NK-92 treated with Interleukin-12 subunit alpha and Interleukin-12 subunit beta, amount 100 ng/mL, for 24 hours (cell line): Measurements from ENCODE around the gene UTY.
"Not testable (repeated sequence)": the region's sequence is repeated elsewhere in the genome, so short reads cannot be mapped to it uniquely, and the experiment has no call there.

Experiments used
- DNase-seq: peaks from one replicate; lab custom pipeline; 2025; lab: John Stamatoyannopoulos, UW

Gene UTY

GRCh38 chrY:13299411-13299810, 180.4 kb downstream of the UTY start:
- DNase-seq = no peak

GRCh38 chrY:13296176-13296890, 183.5 kb downstream of the UTY start:
- DNase-seq = no peak

DNA sequence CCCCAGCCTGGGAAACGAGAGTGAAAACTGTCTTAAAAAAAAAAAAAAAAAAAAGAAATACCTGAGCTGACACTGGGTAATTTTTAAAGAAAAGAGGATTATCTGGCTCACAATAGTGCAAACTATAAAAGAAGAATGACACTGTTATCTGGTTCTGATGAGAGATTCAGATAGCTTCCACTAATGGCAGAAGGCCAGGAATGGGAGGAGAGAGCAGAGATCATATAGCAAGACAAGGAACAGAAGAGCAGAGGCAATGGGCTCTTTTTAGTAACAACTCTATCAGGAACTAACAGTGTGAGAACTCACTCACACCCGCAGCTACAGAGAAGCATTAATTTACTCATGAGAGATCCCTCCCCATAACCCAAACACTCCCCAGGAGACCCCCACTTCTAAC, 184.8 kb downstream of the UTY start:
- DNase-seq = no peak

DNA sequence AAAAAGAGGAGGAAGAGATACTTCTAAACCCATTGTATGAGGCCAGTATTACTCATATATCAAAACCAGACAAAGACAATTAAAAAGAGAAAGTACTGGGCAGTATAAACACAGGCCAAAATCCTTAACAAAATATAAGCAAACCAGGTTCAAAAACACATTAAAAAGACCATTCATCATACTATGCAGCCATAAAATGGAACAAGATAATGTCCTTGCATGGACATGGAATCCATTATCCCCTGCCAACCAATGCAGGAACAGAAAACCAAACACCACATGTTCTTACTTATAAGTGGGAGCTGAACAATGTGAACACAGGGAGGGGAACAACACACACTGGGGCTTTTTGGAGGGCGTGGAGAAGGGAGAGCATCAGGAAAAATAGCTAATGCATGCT, 188.6 kb downstream of the UTY start:
- no peak for DNase-seq

- DNase-seq = not testable (repeated sequence)
These were observed 197.4 kb downstream of the UTY start for GRCh38 chrY:13282151-13283054.

DNA sequence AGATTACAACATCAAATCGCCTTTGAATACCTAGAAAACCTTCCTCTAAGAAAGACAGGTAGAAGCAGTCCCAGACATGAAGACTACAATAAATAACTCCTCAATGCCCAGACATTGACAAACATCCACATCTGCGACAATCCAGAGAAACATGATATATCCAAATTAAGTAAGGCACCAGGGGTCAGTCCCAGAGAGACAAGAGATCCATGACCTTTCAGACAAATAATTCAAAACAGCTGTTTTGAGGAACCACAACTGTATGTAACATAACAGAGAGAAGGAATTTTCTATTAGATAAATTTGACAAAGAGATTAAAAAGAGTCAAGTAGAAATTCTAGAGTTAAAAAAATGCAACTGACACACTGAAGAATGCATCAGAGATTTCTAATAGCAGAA, 200.3 kb downstream of the UTY start:
- no peak for DNase-seq

DNA sequence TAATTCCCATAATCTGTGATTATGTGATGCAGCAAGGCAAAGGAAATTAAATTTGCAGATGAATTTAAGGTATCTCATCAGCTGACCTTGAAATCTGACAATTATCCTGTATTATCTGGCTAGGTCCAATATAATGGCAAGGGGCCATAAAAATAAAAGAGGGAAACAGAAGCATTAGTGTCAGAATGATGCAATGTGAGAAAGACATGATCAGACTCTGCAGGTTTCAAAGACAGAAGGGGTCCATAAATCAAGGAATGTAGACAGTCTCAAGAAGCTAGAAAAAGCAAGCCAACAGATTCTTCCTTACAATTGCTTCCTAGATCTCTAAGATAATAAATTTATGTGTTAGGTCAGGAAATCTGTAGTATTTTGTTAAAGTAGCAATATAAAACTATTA, 208.1 kb downstream of the UTY start:
- DNase-seq = no peak

DNA sequence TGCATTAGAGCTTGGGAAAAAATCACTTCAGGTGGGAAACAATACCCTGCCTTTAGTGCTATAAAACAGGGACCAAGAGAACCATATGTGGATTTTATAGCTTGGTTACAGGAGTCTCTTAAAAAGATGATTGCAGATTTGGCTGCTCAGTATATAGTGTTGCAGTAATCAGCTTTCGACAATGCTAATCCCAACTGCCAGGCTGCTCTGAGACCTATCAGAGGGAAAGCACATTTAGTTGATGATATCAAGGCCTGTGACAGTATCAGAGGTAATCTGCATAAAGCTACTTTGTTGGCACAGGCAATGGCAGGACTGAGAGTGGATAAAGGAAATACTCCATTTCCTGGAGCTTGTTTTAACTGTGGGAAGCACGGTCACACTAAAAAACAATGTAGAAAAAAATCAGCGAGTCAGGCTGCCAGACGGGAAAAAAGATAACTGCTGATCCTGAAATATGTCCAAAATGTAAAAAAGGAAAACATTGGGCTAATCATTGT, 225.8 kb downstream of the UTY start:
- not testable (repeated sequence) for DNase-seq

- DNase-seq = no peak
These were observed 229.4 kb downstream of the UTY start for GRCh38 chrY:13250421-13250820.

DNA sequence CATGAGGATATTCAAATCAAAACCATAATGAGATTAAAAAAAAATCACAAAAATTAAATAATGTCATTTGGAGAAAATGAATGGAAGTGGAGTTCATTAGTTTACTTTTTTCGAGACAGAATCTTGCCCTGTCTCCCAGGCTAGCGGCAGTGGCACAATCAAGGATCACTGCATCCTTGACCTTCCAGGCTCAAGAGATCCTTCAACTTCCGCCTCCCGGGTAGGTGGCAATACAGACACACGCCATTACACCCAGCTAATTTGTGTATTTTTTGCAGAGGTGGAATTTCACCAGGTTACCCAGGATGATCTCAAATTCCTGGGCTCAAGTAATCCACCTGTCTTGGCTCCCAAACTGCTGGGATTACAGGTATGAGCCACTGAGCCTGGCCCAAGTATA, 236.1 kb downstream of the UTY start:
- DNase-seq = no peak

- DNase-seq = no peak
These were observed 245.9 kb downstream of the UTY start for GRCh38 chrY:13233901-13234300.

- DNase-seq = no peak
These were observed 246.7 kb downstream of the UTY start for GRCh38 chrY:13233118-13233517.

- DNase-seq = no peak
These were observed 252.4 kb downstream of the UTY start for GRCh38 chrY:13227354-13227953.

GRCh38 chrY:13210961-13211646, 268.7 kb downstream of the UTY start:
- DNase-seq = no peak

GRCh38 chrY:13205214-13205613, 274.6 kb downstream of the UTY start:
- DNase-seq = no peak
